ENCODE results near the gene ARHGEF39. TPM values are rescaled to one million over a fixed set of nuclear protein-coding genes. Genes with fewer than 3 reads are reported as not detected.

Gene ARHGEF39
- total RNA-seq, 4 donors from 2014 or later = 1.5 to 3.6 (median 2.4) TPM; not detected in 1

DNA sequence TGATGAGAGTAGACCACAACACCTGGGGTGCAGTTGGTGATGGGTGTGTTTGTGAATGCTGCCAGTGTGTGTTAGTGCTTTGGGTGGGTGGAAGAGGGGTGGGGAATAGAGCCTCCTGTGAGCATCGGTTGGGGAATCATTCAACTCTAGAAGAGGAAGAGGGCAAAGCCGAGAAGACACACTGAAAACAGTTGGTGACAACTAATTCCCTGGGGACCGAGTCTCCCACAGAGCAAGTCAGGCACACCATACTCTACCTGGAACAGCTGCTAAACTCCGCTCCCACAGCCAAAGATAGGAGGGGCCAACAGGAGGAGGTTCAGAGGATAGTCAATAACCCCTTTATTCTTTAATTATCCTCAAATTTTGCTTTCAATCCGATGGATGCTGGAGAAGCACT lies 1.6 kb upstream of the ARHGEF39 start:
- no peak for TF ChIP-seq POLR2A (IDR thresholded peaks at IDR 0.05)
- TF ChIP-seq, protein P1, sequence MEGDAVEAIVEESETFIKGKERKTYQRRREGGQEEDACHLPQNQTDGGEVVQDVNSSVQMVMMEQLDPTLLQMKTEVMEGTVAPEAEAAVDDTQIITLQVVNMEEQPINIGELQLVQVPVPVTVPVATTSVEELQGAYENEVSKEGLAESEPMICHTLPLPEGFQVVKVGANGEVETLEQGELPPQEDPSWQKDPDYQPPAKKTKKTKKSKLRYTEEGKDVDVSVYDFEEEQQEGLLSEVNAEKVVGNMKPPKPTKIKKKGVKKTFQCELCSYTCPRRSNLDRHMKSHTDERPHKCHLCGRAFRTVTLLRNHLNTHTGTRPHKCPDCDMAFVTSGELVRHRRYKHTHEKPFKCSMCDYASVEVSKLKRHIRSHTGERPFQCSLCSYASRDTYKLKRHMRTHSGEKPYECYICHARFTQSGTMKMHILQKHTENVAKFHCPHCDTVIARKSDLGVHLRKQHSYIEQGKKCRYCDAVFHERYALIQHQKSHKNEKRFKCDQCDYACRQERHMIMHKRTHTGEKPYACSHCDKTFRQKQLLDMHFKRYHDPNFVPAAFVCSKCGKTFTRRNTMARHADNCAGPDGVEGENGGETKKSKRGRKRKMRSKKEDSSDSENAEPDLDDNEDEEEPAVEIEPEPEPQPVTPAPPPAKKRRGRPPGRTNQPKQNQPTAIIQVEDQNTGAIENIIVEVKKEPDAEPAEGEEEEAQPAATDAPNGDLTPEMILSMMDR (IDR thresholded peaks at IDR 0.05) = no peak
- intact Hi-C loops (cut with DNase I; ENCODE audit: low total_unique reads) = no loop called here
- DNase-seq = no peak

DNA sequence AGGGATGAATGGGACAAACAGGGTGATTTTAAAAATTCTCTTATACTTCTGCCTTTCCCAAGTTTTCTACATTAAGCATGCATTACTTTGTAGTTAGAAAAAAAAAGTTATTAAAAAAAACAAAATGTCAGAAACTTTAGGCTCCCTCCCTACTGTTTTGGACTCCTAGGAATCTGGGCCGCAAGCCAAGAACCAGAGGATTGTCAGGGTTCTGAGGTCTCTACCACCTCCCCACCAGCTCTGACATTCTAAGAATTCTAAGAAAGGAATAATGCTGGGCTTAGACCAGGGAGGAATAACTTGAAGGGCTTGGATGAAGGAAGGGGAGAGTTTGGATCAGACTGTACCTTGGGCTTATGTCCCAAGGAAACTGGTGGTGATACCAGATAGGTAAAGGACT lies 1.1 kb upstream of the ARHGEF39 start:
- Histone ChIP-seq H3K27me3 (no peaks in the 10 kb centered on the region), H3K27ac (peak overlapping the region in 1 of 2 donors; percentile 63), H3K36me3 (no peaks in the 10 kb centered on the region), H3K4me3 (no peak overlapping the region), H3K9me3 (no peaks in the 10 kb centered on the region), H3K4me1 (peaks cover 0 to 2% of the 10 kb centered on the region in 2 donors)
- DNase-seq = peak in 1 of 2 donors; percentile 26
- intact Hi-C loops (cut with DNase I; ENCODE audit: low total_unique reads) = no loop called here
- no peak for TF ChIP-seq POLR2A (IDR thresholded peaks at IDR 0.05)
- TF ChIP-seq, protein P1 (IDR thresholded peaks at IDR 0.05) = no peak

More for the DNA sequence above, 1.6 kb upstream of the ARHGEF39 start:
- Histone ChIP-seq H3K27ac (no peak overlapping the region), H3K27me3 (no peaks in the 10 kb centered on the region), H3K36me3 (no peaks in the 10 kb centered on the region), H3K4me1 (no peaks in the 10 kb centered on the region), H3K4me3 (no peak overlapping the region), H3K9me3 (no peaks in the 10 kb centered on the region)

GRCh38 chr9:35665471-35665818 lies 450 bp upstream of the ARHGEF39 start:
- Histone ChIP-seq H3K27ac (peak overlapping the region; percentile 63 to 79), H3K4me1 (peaks cover 0 to 6% of the 10 kb centered on the region in 2 donors)
- intact Hi-C loops (cut with DNase I; ENCODE audit: low total_unique reads) = no loop called here

DNA sequence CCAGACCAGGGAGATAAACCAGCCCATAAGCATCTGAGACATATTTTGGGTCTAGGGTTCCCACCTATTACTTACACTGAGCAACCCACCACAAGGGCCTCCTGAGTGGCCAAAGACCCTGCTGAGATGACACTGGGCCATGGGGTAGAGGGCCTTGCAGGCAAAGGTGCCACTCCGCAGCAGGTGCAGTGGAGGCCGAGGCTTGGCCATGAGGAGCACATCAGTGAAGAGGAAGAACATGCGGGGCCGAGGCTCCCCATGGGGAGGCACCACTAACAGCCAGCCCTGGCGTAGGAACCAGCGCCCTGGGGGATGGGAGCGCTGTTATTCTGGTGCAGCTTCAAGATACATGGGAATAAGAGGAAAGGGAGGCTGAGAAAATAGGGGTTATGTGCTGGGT lies 2.6 kb downstream of the ARHGEF39 start:
- Histone ChIP-seq H3K27ac (peak overlapping the region; percentile 96 to 99), H3K4me1 (peaks cover 0 to 6% of the 10 kb centered on the region in 2 donors)
- TF ChIP-seq, protein P1 (IDR thresholded peaks at IDR 0.05) = no peak

More at GRCh38 chr9:35665471-35665818, 450 bp upstream of the ARHGEF39 start:
- Histone ChIP-seq H3K27me3 (no peaks in the 10 kb centered on the region), H3K4me3 (peak overlapping the region; percentile 36 to 52), H3K36me3 (no peaks in the 10 kb centered on the region), H3K9me3 (no peaks in the 10 kb centered on the region)
- DNase-seq = peak in 1 of 2 donors; percentile 47
- TF ChIP-seq, protein P1 (IDR thresholded peaks at IDR 0.05) = no peak
- TF ChIP-seq POLR2A (IDR thresholded peaks at IDR 0.05) = no peak

DNA sequence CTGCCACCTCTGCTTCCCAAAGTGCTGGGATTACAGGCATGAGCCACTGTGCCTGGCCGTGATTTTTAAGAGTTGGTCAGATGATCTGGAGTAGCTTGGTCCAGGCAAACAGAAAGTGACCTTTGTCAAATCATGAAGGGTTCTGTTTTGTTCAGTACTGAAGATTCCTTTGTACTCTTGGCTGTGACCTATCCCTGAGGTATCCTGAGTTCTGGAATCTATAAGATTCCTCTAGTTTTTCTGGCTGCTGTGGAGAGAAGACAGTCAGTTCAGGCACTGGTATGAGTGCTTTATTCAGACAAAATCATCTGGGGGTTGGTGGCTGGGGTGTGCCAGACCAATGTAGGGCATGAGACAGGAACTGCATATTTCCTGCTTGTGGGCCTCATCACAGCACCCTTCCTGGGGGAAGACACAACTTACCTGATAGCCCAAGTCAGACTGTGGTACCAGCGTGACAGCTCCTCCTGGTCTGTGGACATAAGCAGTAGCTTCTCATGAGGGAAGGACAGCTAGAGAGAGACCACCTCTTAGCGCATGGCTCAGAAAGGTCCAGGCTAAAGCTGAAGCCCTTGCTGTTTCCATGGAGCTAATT lies 3.1 kb downstream of the ARHGEF39 start:
- H3K27me3 ChIP-seq = no peaks in the 10 kb centered on the region
- peaks cover 0 to 6% of the 10 kb centered on the region in 2 donors for H3K4me1 ChIP-seq
- no peak for DNase-seq
- peak overlapping the region; percentile 96 to 99 for H3K27ac ChIP-seq
- intact Hi-C loops (cut with DNase I; ENCODE audit: low total_unique reads) = no loop called here
- H3K4me3 ChIP-seq = no peak overlapping the region
- H3K36me3 ChIP-seq = no peaks in the 10 kb centered on the region
- H3K9me3 ChIP-seq = no peaks in the 10 kb centered on the region
- TF ChIP-seq, protein P1 (IDR thresholded peaks at IDR 0.05) = no peak
- no peak for TF ChIP-seq POLR2A (IDR thresholded peaks at IDR 0.05)

More for the DNA sequence above, 2.6 kb downstream of the ARHGEF39 start:
- no peak for DNase-seq
- no peaks in the 10 kb centered on the region for H3K9me3 ChIP-seq
- H3K27me3 ChIP-seq = no peaks in the 10 kb centered on the region
- intact Hi-C loops (cut with DNase I; ENCODE audit: low total_unique reads) = no loop called here
- H3K36me3 ChIP-seq = no peaks in the 10 kb centered on the region
- H3K4me3 ChIP-seq = no peak overlapping the region
